GM20000 (cell line): ENCODE data around the gene PYCR2.

Experiments used
- DNase-seq: peaks from one replicate; pipeline ENCODE4 v3.0.0; 2012; ENCODE audit warnings: low spot score
- CTCF ChIP-seq: IDR thresholded peaks from 2 replicates; pipeline ENCODE4 v1.5.1; 2012; ENCODE audit warnings: mild to moderate bottlenecking, control low read depth; ENCODE audit errors: extremely low read depth, missing control alignments

PYCR2 gene

DNA sequence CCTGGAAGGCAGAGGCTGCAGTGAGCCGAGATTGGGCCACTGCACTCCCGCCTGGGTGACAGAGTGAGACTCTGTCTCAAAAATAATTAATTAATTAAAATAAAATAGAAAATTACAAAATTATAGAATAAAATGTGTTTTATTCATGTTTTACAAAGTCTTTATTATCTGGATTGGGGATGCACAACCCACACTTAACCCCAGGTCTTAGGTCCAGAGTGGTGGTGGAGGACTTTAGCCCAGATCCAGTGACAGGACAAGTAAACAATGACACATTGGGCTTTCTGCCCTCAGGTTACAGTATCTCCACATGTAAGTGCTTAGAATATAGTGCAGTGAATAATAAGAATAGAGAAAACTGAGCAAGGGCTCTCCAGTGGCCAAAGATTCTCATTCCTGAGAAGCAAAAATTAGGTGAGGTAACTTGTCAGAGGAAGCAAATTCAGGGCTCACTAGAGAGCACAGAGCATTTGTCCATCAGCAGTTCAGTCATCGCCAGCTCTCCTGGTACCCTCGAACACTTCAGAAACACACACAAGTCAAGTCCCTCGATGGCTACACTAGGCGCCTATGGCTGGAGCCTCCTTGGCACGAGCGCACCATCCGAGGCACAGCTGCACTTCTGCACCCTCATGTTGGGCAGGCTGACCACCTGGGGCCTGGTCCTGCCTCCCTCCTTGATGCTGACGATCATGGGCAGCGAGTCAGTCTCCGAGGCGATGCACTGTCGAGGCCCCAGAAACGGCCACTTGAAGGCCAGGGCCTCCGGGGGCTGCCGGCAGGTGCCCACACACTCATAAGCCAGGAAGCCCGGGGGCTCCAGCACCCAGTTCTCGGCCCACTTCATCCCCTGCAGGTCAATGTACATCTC is 37.7 kb downstream of the PYCR2 start:
- TF ChIP-seq CTCF, result no peak
- DNase-seq, result no peak

DNA sequence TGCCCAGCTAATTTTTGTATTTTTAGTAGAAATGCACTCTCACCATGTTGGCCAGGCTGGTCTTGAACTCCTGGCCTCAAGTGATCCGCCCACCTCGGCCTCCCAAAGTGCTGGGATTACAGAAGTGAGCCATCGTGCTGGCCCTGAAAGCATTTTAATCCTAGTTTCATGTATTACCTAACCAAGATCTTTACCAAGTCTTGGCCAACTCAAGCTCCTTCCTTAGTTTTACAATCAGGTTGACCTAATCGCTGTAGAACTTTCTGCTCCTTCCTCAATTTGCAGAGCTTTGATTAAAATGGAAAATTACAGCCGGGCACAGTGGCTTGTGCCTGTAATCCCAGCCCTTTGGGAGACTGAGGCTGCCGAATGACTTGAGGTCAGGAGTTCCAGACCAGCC is 38.7 kb downstream of the PYCR2 start:
- DNase-seq, result no peak
- no peak for TF ChIP-seq CTCF

DNA sequence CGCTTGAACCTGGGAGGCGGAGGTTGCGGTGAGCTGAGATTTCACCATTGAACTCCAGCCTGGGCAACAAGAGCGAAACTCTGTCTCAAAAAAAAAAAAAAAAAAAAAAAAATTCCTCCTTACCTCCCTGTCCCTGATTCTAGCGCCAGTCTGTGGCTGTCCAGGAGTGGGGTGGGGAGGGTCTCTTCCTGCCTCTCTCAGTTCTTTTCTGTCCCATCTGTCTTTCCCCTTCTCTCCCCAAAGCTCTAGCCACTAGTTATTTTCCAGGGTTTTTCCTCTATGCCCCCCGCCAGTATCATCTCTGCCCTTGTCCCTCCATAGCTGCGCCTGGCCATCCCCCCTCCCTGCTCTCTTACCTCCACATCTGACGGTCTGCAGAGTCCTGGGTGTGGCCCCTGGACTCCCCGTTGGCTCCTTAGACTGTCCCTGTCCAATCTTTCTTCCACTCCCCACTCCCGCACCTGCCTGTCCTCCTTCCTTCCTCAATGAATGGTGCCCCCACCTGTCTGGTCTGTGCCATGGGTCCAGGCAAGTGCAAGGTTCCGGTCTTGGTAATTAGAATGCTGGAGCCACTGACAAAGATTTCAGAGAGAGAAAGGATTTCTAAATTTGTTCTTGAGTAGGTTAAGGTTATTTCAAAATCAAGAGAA is 40.3 kb downstream of the PYCR2 start:
- no peak for TF ChIP-seq CTCF

DNA sequence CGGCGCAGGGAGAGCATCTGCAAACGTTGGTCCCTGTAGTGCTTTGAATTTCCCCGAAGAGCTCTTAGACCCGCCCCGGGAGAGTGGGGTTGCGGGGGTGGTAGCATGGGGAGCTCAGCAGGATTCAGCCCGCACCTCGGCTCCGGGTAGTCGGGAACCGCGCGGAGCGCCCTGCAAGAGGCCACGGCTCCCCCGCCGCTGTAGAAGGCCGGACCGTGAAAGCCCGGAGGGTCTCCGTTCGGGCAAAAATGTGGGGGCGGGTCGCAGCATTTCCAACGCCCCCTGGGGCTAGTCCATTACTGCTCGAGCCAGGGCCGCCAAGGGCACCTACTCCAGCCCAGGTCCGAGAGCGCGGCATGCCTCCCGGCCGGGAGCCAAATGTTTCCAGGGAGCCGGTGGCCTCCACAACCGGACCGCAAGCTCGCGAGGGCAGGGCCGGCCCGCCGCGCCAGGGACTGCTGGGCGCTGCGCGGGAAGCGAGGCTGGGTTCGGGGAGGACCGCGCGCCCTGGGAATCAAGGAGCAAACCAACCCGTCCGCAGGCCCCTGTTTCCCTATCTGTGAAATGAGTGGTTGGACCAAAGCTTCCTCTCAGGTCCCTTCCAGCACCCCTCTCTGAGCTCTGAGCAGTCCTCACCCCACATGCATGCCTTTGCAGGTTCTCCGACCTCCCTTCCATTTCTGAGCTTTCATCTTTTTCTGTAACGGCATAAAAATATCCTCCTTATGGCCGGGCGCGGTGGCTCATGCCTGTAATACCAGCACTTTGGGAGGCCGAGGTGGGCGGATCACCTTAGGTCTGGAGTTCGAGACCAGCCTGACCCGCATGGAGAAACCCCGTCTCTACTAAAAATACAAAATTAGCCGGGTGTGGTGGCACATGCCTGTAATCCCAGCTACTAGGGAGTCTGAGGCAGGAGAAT is 41.1 kb downstream of the PYCR2 start:
- no peak for TF ChIP-seq CTCF
- peak; percentile 66 for DNase-seq

More for the DNA sequence above, 40.3 kb downstream of the PYCR2 start:
- no peak for DNase-seq

- DNase-seq, result peak; percentile 98
- TF ChIP-seq CTCF, result peak; percentile 40
Observed at GRCh38 chr1:225881959-225882693, 41.9 kb downstream of the PYCR2 start, which contains the start of gene TMEM63A. Gene TMEM63A (minus strand): TSS chr1:225882380. CDS start chr1:225877580, 4,800 bp downstream.

GRCh38 chr1:225881081-225881958 is 42.7 kb downstream of the PYCR2 start:
- TF ChIP-seq CTCF, result no peak
- DNase-seq, result peak; percentile 67
